Measurements from ENCODE around the gene TXK.

DNA sequence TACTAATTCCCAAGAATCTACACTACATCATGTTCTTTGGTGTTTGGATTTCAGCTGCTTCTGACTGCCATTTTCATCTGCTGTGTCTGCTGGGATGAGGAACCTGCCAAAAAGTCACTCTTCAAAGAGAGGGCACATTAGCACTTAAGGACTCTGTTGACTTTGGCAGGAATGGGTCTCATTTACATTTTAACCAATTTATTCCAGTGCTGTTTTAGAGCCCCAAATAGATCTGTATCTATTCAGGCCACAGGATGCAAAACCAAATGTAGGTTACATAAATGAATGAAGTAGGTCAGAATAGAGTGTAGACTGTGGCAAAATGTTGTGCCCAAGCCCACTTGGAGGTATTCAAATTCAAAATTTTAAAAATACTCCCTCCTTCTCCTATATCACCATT lies 14.4 kb downstream of the TXK start:
- TF ChIP-seq CTCF (IDR thresholded peaks at IDR 0.05; ENCODE audit: poor library complexity) (no peak), EZH2 (IDR thresholded peaks at IDR 0.05; ENCODE audit: borderline replicate concordance) (no peak)

Data from hepatocyte (in vitro differentiated cells).